ENCODE results near the gene FAIM2. TPM values are rescaled to one million over a fixed set of nuclear protein-coding genes. Genes with fewer than 3 reads are reported as not detected.

FAIM2 gene
- total and polyA plus RNA-seq, 10 of the 15 experiments (the other 5 are each of a cell fraction or from before 2014, with no cell fraction given) = not detected

- TF ChIP-seq ATF2 (IDR thresholded peaks at IDR 0.05; ENCODE audit: low read length) (no peak), EGR1 (IDR thresholded peaks at IDR 0.05; ENCODE audit: borderline replicate concordance in 1 of 2, low read depth in 2 of 2, low read length in 2 of 2) (no peak), PML (IDR thresholded peaks at IDR 0.05; ENCODE audit: low read length) (no peak), NFYA (IDR thresholded peaks at IDR 0.05; ENCODE audit: borderline replicate concordance, low read depth, low read length) (no peak), NFIC (IDR thresholded peaks at IDR 0.05; ENCODE audit: low read depth, low read length) (no peak), ZNF24 (IDR thresholded peaks at IDR 0.05) (no peak)
Observed at GRCh38 chr12:49891476-49891875, 12.2 kb downstream of the FAIM2 start (continued).

GRCh38 chr12:49891012-49891411 lies 12.7 kb downstream of the FAIM2 start:
- no peak for ATAC-seq
- 20% methylated on average over 2 of the region's 2 CpGs for WGBS (ENCODE audit: insufficient coverage, insufficient replicate concordance, low lambda C conversion rate, missing lambda C conversion rate)
- Histone ChIP-seq H4K20me1 (ENCODE audit: control insufficient read depth, insufficient read depth) (no peaks in the 10 kb centered on the region), H3K79me2 (ENCODE audit: control insufficient read depth, insufficient read depth, low read length) (no peaks in the 10 kb centered on the region), H3K9ac (ENCODE audit: control insufficient read depth, insufficient read depth, low read length) (no peak overlapping the region), H3K36me3 (ENCODE audit: control insufficient read depth in 2 of 2, insufficient read depth in 2 of 2, low read length in 1 of 2) (no peaks in the 10 kb centered on the region), H2AFZ (ENCODE audit: control insufficient read depth, low read depth, low read length) (no peak overlapping the region), H3K4me1 (ENCODE audit: control insufficient read depth, insufficient read depth, low read length) (no peaks in the 10 kb centered on the region), H3K27ac (ENCODE audit: control insufficient read depth, insufficient read depth) (no peak overlapping the region), H3K27me3 (replicated peaks in 1 of 2; ENCODE audit: control insufficient read depth in 2 of 2, insufficient read depth in 2 of 2, low read length in 1 of 2) (peaks cover 0 to 1% of the 10 kb centered on the region in 2 experiments; a peak in 2 of 4 replicates), H3K4me2 (ENCODE audit: control insufficient read depth, insufficient read depth) (no peak overlapping the region), H3K4me3 (no peak overlapping the region), H3K9me3 (replicated peaks; ENCODE audit: control insufficient read depth, insufficient read depth, low read length) (no peaks in the 10 kb centered on the region)
- POLR2A ChIA-PET = no interaction called here
- FAIRE-seq = no peak
- CTCF ChIA-PET = no interaction called here
- SMC1A ChIA-PET (ENCODE audit: uncharacterized antibody, unreplicated experiment) = no interaction called here
- BruUV-seq (replicated peaks) = no TSS peak
- no peak for DNase-seq (ENCODE audit: low read depth, low spot score)
- intact Hi-C loops (cut with micrococcal nuclease; ENCODE audit: unreplicated experiment) = no loop called here
- RAD21 ChIA-PET (ENCODE audit: unreplicated experiment) = no interaction called here
- in situ Hi-C loops (cut with MboI) = no loop called here
- TF ChIP-seq, protein P1, sequence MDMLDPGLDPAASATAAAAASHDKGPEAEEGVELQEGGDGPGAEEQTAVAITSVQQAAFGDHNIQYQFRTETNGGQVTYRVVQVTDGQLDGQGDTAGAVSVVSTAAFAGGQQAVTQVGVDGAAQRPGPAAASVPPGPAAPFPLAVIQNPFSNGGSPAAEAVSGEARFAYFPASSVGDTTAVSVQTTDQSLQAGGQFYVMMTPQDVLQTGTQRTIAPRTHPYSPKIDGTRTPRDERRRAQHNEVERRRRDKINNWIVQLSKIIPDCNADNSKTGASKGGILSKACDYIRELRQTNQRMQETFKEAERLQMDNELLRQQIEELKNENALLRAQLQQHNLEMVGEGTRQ (IDR thresholded peaks at IDR 0.05; ENCODE audit: borderline replicate concordance, low read depth, low read length) = no peak
- TF ChIP-seq, protein P2, sequence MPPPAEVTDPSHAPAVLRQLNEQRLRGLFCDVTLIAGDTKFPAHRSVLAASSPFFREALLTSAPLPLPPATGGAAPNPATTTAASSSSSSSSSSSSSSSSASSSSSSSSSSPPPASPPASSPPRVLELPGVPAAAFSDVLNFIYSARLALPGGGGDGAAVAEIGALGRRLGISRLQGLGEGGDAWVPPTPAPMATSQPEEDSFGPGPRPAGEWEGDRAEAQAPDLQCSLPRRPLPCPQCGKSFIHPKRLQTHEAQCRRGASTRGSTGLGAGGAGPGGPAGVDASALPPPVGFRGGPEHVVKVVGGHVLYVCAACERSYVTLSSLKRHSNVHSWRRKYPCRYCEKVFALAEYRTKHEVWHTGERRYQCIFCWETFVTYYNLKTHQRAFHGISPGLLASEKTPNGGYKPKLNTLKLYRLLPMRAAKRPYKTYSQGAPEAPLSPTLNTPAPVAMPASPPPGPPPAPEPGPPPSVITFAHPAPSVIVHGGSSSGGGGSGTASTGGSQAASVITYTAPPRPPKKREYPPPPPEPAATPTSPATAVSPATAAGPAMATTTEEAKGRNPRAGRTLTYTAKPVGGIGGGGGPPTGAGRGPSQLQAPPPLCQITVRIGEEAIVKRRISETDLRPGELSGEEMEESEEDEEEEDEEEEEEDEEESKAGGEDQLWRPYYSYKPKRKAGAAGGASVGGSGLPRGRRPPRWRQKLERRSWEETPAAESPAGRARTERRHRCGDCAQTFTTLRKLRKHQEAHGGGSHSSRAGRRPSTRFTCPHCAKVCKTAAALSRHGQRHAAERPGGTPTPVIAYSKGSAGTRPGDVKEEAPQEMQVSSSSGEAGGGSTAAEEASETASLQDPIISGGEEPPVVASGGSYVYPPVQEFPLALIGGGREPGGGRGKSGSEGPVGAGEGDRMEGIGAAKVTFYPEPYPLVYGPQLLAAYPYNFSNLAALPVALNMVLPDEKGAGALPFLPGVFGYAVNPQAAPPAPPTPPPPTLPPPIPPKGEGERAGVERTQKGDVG (CRISPR knock-in tag; IDR thresholded peaks at IDR 0.05) = no peak
- TF ChIP-seq BACH1 (IDR thresholded peaks at IDR 0.05; ENCODE audit: borderline replicate concordance) (no peak), KDM1A (IDR thresholded peaks at IDR 0.05; ENCODE audit: borderline replicate concordance) (no peak), SMAD1 (IDR thresholded peaks at IDR 0.05; ENCODE audit: low read depth, partially characterized antibody) (no peak), BHLHE40 (IDR thresholded peaks at IDR 0.05; ENCODE audit: borderline replicate concordance in 1 of 2, low read depth in 2 of 2, low read length in 1 of 2) (no peak), NR2C1 (IDR thresholded peaks at IDR 0.05) (no peak), EGR1 (IDR thresholded peaks at IDR 0.05; ENCODE audit: borderline replicate concordance in 1 of 2, low read depth in 2 of 2, low read length in 2 of 2) (no peak), CHD2 (IDR thresholded peaks at IDR 0.05; ENCODE audit: borderline replicate concordance, low read depth, low read length) (no peak), POLR2AphosphoS2 (IDR thresholded peaks at IDR 0.05; ENCODE audit: low read depth, low read length) (no peak), POLR2AphosphoS5 (IDR thresholded peaks at IDR 0.05; ENCODE audit: low read length) (no peak), RFX5 (IDR thresholded peaks at IDR 0.05; ENCODE audit: low read depth, low read length) (no peak)
- TF ChIP-seq, protein P3, sequence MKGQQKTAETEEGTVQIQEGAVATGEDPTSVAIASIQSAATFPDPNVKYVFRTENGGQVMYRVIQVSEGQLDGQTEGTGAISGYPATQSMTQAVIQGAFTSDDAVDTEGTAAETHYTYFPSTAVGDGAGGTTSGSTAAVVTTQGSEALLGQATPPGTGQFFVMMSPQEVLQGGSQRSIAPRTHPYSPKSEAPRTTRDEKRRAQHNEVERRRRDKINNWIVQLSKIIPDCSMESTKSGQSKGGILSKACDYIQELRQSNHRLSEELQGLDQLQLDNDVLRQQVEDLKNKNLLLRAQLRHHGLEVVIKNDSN (IDR thresholded peaks at IDR 0.05; ENCODE audit: borderline replicate concordance, extremely low read length, insufficient read depth, low read depth, low read length) = no peak

Data from GM12878 (cell line).